Measurements from ENCODE around the gene SLC47A1.
"Not testable (repeated sequence)": the region's sequence is repeated elsewhere in the genome, so short reads cannot be mapped to it uniquely, and the experiment has no call there.

SLC47A1 gene

GRCh38 chr17:19519388-19520291 lies 14.0 kb upstream of the SLC47A1 start:
- not testable (repeated sequence) for FAIRE-seq; DNase-seq (ENCODE audit: low spot score)

- no peak for FAIRE-seq
- no peak for DNase-seq (ENCODE audit: low spot score)
Measured at GRCh38 chr17:19520641-19521040, 13.0 kb upstream of the SLC47A1 start.

GRCh38 chr17:19523690-19524089 lies 10.0 kb upstream of the SLC47A1 start:
- no peak for DNase-seq (ENCODE audit: low spot score)
- FAIRE-seq, result no peak

GRCh38 chr17:19526950-19527349 lies 6.7 kb upstream of the SLC47A1 start:
- not testable (repeated sequence) for DNase-seq (ENCODE audit: low spot score); FAIRE-seq

- FAIRE-seq (no peak), DNase-seq (ENCODE audit: low spot score) (no peak)
Measured at GRCh38 chr17:19531780-19532501, 1.7 kb upstream of the SLC47A1 start.

GRCh38 chr17:19533036-19533717 lies 477 bp upstream of the SLC47A1 start:
- FAIRE-seq (no peak), DNase-seq (ENCODE audit: low spot score) (no peak)

- FAIRE-seq, result no peak
- no peak for DNase-seq (ENCODE audit: low spot score)
Measured at GRCh38 chr17:19534562-19535149, 1.0 kb downstream of the SLC47A1 start.

GRCh38 chr17:19537111-19537510 lies 3.5 kb downstream of the SLC47A1 start:
- FAIRE-seq (no peak), DNase-seq (ENCODE audit: low spot score) (no peak)

- DNase-seq (ENCODE audit: low spot score) (no peak), FAIRE-seq (no peak)
Measured at GRCh38 chr17:19538095-19539039, 4.7 kb downstream of the SLC47A1 start.

GRCh38 chr17:19539040-19539399 lies 5.4 kb downstream of the SLC47A1 start:
- DNase-seq (ENCODE audit: low spot score), result no peak

GRCh38 chr17:19539841-19540311 lies 6.2 kb downstream of the SLC47A1 start:
- no peak for FAIRE-seq
- DNase-seq (ENCODE audit: low spot score), result no peak

More at GRCh38 chr17:19539040-19539399, 5.4 kb downstream of the SLC47A1 start:
- FAIRE-seq, result no peak

GRCh38 chr17:19540706-19541370 lies 7.2 kb downstream of the SLC47A1 start:
- no peak for DNase-seq (ENCODE audit: low spot score)
- no peak for FAIRE-seq

GRCh38 chr17:19541445-19541844 lies 7.8 kb downstream of the SLC47A1 start:
- no peak for FAIRE-seq
- no peak for DNase-seq (ENCODE audit: low spot score)

GRCh38 chr17:19542247-19542646 lies 8.6 kb downstream of the SLC47A1 start:
- no peak for DNase-seq (ENCODE audit: low spot score)
- FAIRE-seq, result no peak

- DNase-seq (ENCODE audit: low spot score) (no peak), FAIRE-seq (no peak)
Measured at GRCh38 chr17:19544366-19544765, 10.7 kb downstream of the SLC47A1 start.

- FAIRE-seq, result no peak
- DNase-seq (ENCODE audit: low spot score), result no peak
Measured at GRCh38 chr17:19546289-19547065, 12.8 kb downstream of the SLC47A1 start.

GRCh38 chr17:19549746-19550623 lies 16.3 kb downstream of the SLC47A1 start:
- DNase-seq (ENCODE audit: low spot score) (no peak), FAIRE-seq (no peak)

- DNase-seq (ENCODE audit: low spot score), result no peak
- FAIRE-seq, result no peak
Measured at GRCh38 chr17:19551165-19551564, 17.5 kb downstream of the SLC47A1 start.

All from RCC 7860 (cell line).